Spleen (tissue), 7 donors: ENCODE measurements around the gene MAMLD1.

Source experiments
- POLR2A ChIP-seq, 3 donors: fragments of 450-650 bp; IDR thresholded peaks; one replicate each; pipeline ENCODE4 v1.5.1; 2017; ENCODE audit warnings: antibody characterized with exemption in 3 of 3, mild to moderate bottlenecking in 1 of 3
- POLR2AphosphoS5 ChIP-seq, 3 donors: sonication (generic); formaldehyde crosslinking; IDR thresholded peaks; one replicate each; pipeline ENCODE4 v1.5.1; 2017; ENCODE audit warnings: antibody characterized with exemption in 3 of 3
- TF ChIP-seq, protein P1 (sequence below), 11 experiments: fragments of 200-600 bp in 7 of 11; fragments of 450-650 bp in 4 of 11; sonication (generic) in 4 of 11; IDR thresholded peaks in 8 of 11; conservative IDR thresholded peaks in 3 of 11; 1 replicate in 7 of 11; 2 replicates in 4 of 11; pipeline versions ENCODE4 v1.4.0 to v1.8.0; 2016 to 2021; ENCODE audit warnings: antibody characterized with exemption in 11 of 11, inconsistent platforms in 4 of 11, mild to moderate bottlenecking in 1 of 11
- donor health status: DM: no; HTN: no; CAD: no; lungs with moderate emphysema.
- donor health status: DM: no; HTN: no; CAD: no.
- donor health status: DM: no; HTN: no; CAD: no.

DNA sequence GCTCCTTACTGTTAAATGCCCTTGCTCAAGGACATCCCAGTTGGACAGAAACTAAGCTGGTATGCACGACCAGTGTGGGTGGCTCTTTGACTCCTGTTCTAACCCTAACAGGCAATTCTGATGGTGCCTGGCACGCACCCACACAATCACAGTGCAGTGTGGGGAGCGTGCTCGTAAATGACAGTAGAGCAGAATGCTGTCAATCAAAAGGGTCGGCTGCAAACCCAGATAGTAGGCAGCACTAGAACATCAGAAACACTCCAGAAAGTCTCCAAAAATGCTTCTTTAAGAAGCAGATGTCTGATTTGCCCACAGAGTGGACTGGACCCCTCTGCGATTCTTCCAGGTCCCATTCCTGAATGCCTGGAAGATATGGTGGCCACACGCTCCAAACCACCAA lies 167.7 kb downstream of the MAMLD1 start:
- TF ChIP-seq POLR2A (IDR thresholded peaks at IDR 0.05): no peak
- TF ChIP-seq, protein P1, sequence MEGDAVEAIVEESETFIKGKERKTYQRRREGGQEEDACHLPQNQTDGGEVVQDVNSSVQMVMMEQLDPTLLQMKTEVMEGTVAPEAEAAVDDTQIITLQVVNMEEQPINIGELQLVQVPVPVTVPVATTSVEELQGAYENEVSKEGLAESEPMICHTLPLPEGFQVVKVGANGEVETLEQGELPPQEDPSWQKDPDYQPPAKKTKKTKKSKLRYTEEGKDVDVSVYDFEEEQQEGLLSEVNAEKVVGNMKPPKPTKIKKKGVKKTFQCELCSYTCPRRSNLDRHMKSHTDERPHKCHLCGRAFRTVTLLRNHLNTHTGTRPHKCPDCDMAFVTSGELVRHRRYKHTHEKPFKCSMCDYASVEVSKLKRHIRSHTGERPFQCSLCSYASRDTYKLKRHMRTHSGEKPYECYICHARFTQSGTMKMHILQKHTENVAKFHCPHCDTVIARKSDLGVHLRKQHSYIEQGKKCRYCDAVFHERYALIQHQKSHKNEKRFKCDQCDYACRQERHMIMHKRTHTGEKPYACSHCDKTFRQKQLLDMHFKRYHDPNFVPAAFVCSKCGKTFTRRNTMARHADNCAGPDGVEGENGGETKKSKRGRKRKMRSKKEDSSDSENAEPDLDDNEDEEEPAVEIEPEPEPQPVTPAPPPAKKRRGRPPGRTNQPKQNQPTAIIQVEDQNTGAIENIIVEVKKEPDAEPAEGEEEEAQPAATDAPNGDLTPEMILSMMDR (IDR thresholded peaks at IDR 0.05 in 8 of 11, conservative IDR thresholded peaks at IDR 0.05 in 3 of 11): no peak
- TF ChIP-seq POLR2AphosphoS5 (IDR thresholded peaks at IDR 0.05): no peak
